ENCODE measurements around the gene PBLD.

- no peak for TF ChIP-seq NFRKB (IDR thresholded peaks at IDR 0.05)
- TF ChIP-seq FOXA1 (IDR thresholded peaks at IDR 0.05) = no peak
- no peak for TF ChIP-seq PKNOX1 (IDR thresholded peaks at IDR 0.05)
- no peak for TF ChIP-seq TARDBP (IDR thresholded peaks at IDR 0.05)
- no peak for TF ChIP-seq ARNT (IDR thresholded peaks at IDR 0.05)
- no peak for TF ChIP-seq FOXM1 (IDR thresholded peaks at IDR 0.05; ENCODE audit: borderline replicate concordance)
- no peak for TF ChIP-seq CTBP1 (IDR thresholded peaks at IDR 0.05; ENCODE audit: borderline replicate concordance)
- TF ChIP-seq L3MBTL2 (conservative IDR thresholded peaks at IDR 0.05) = no peak
These were observed 97.6 kb downstream of the PBLD start for GRCh38 chr10:68235111-68235510.

Measured in HEK293T (cell line).